ENCODE results near the gene CTTNBP2.

- no peak for TF ChIP-seq GATA2 (IDR thresholded peaks at IDR 0.05; ENCODE audit: low read depth, low read length)
- TF ChIP-seq GATA3 (IDR thresholded peaks at IDR 0.05; ENCODE audit: low read depth, low read length) = no peak
Measured at GRCh38 chr7:117774943-117775342, 98.3 kb downstream of the CTTNBP2 start.

Measured in SH-SY5Y (cell line).